Liver (tissue), 9 donors: ENCODE results near the gene PRKN. TPM values are rescaled to one million over a fixed set of nuclear protein-coding genes. Genes with fewer than 3 reads are reported as not detected.

Experiments
- DNase-seq: peaks from one replicate; pipeline ENCODE4 v3.0.0-alpha.2; 2017; ENCODE audit warnings: low spot score
- H3K27ac ChIP-seq, 2 donors: one replicate each; pipeline ENCODE4 v1.7.0; 2013; ENCODE audit warnings: inconsistent platforms in 2 of 2, low read length in 2 of 2, control low read depth in 1 of 2, low read depth in 1 of 2, mild to moderate bottlenecking in 1 of 2
- H3K27me3 ChIP-seq, 4 donors: one replicate each; pipeline versions ENCODE4 v1.6.1 to v1.7.0; 2013; ENCODE audit warnings: low read length in 3 of 4, inconsistent platforms in 1 of 4, mild to moderate bottlenecking in 1 of 4, moderate library complexity in 1 of 4; ENCODE audit not compliant: control insufficient read depth in 4 of 4, insufficient read depth in 4 of 4
- H3K36me3 ChIP-seq, 4 donors: one replicate each; pipeline versions ENCODE4 v1.6.1 to v1.7.0; 2013; ENCODE audit warnings: low read length in 3 of 4, mild to moderate bottlenecking in 3 of 4, low read depth in 1 of 4, moderate library complexity in 1 of 4; ENCODE audit not compliant: control insufficient read depth in 4 of 4, insufficient read depth in 3 of 4
- H3K4me1 ChIP-seq, 4 donors: one replicate each; pipeline versions ENCODE4 v1.6.1 to v1.7.0; 2013; ENCODE audit warnings: low read length in 3 of 4, mild to moderate bottlenecking in 3 of 4, moderate library complexity in 1 of 4; ENCODE audit not compliant: control insufficient read depth in 4 of 4, insufficient read depth in 4 of 4
- H3K4me3 ChIP-seq, 3 donors: one replicate each; pipeline versions ENCODE4 v1.6.1 to v1.7.0; 2013; ENCODE audit warnings: low read length in 3 of 3, control low read depth in 1 of 3, low read depth in 1 of 3, mild to moderate bottlenecking in 1 of 3
- H3K9ac ChIP-seq, 2 donors: one replicate each; pipeline ENCODE4 v1.7.0; 2013; ENCODE audit warnings: low read length in 2 of 2, mild to moderate bottlenecking in 2 of 2, moderate library complexity in 2 of 2, control low read depth in 1 of 2, low read depth in 1 of 2
- H3K9me3 ChIP-seq, 4 donors: one replicate each; pipeline versions ENCODE4 v1.6.1 to v1.7.0; 2013; ENCODE audit warnings: low read length in 3 of 4; ENCODE audit not compliant: control insufficient read depth in 4 of 4
- EGR1 ChIP-seq, 2 donors: IDR thresholded peaks; 2 replicates each; pipeline ENCODE4 v1.6.1; 2016 to 2018; ENCODE audit warnings: antibody characterized with exemption in 2 of 2, low read depth in 2 of 2
- FOXA1 ChIP-seq: IDR thresholded peaks from 2 replicates; pipeline ENCODE4 v1.6.1; 2016; ENCODE audit warnings: antibody characterized with exemption
- FOXA2 ChIP-seq: IDR thresholded peaks from 2 replicates; pipeline ENCODE4 v1.6.1; 2016; ENCODE audit warnings: antibody characterized with exemption
- GABPA ChIP-seq, 2 donors: IDR thresholded peaks in 1 of 2; conservative IDR thresholded peaks in 1 of 2; 2 replicates each; pipeline ENCODE4 v1.6.1; 2016; ENCODE audit warnings: antibody characterized with exemption in 2 of 2, mild to moderate bottlenecking in 1 of 2, moderate library complexity in 1 of 2
- HNF4A ChIP-seq, 2 donors: conservative IDR thresholded peaks; 2 replicates each; pipeline ENCODE4 v1.6.1; 2016; ENCODE audit warnings: antibody characterized with exemption in 2 of 2, mild to moderate bottlenecking in 2 of 2
- HNF4G ChIP-seq: IDR thresholded peaks from 2 replicates; pipeline ENCODE4 v1.6.1; 2016; ENCODE audit warnings: antibody characterized with exemption
- JUND ChIP-seq, 2 donors: IDR thresholded peaks; 2 replicates each; pipeline ENCODE4 v1.6.1; 2016; ENCODE audit warnings: antibody characterized with exemption in 2 of 2
- MAX ChIP-seq: IDR thresholded peaks from 2 replicates; pipeline ENCODE4 v1.6.1; 2016; ENCODE audit warnings: antibody characterized with exemption
- NR2F2 ChIP-seq: IDR thresholded peaks from 2 replicates; pipeline ENCODE4 v1.6.1; 2016; ENCODE audit warnings: antibody characterized with exemption
- RAD21 ChIP-seq, 2 donors: IDR thresholded peaks; 2 replicates each; pipeline ENCODE4 v1.6.1; 2016; ENCODE audit warnings: antibody characterized with exemption in 2 of 2, mild to moderate bottlenecking in 2 of 2
- REST ChIP-seq: IDR thresholded peaks from 2 replicates; pipeline ENCODE4 v1.6.1; 2016; ENCODE audit warnings: antibody characterized with exemption, mild to moderate bottlenecking
- RXRA ChIP-seq, 2 donors: IDR thresholded peaks; 2 replicates each; pipeline ENCODE4 v1.6.1; 2017 to 2018; ENCODE audit warnings: antibody characterized with exemption in 2 of 2, mild to moderate bottlenecking in 1 of 2
- SP1 ChIP-seq: IDR thresholded peaks from 2 replicates; pipeline ENCODE4 v1.6.1; 2018; ENCODE audit warnings: antibody characterized with exemption, mild to moderate bottlenecking
- TAF1 ChIP-seq: conservative IDR thresholded peaks from 2 replicates; pipeline ENCODE4 v1.6.1; 2016; ENCODE audit warnings: antibody characterized with exemption, mild to moderate bottlenecking
- YY1 ChIP-seq: IDR thresholded peaks from 2 replicates; pipeline ENCODE4 v1.6.1; 2016; ENCODE audit warnings: antibody characterized with exemption, mild to moderate bottlenecking
- ZBTB33 ChIP-seq: IDR thresholded peaks from 2 replicates; pipeline ENCODE4 v1.6.1; 2016; ENCODE audit warnings: antibody characterized with exemption
- WGBS: extraction: QIAGEN DNeasy Blood & Tissue Kit; methylation state at CpG from one replicate; pipeline ENCODE4 v1.1.7; 2013; 5-methylcytosine and 5-hydroxymethylcytosine counted together
- polyA plus RNA-seq, 2 donors: library from polyadenylated mRNA; stranded (reverse) in 1 of 2; unstranded in 1 of 2; fragments of 200-250 nt in 1 of 2; fragments of >200 nt in 1 of 2; fragmentation: Nextera tagmentation in 1 of 2; extraction: Ambion mirVana in 1 of 2; gene quantifications; one replicate each; pipeline versions ENCODE4 v1.2.1 to v1.2.3, GENCODE V29; 2013 to 2015
- total RNA-seq, 2 donors: library from RNA; depleted of rRNA; stranded (reverse); fragments of >200 nt; gene quantifications; one replicate each; pipeline ENCODE4 v1.2.3, GENCODE V29; 2014
- TF ChIP-seq, protein P1 (sequence below): fragments of 150-350 bp; IDR thresholded peaks from 2 replicates; pipeline ENCODE4 v1.5.1; 2017; ENCODE audit warnings: improper control_type of control experiment, low read depth, low read length; ENCODE audit not compliant: missing input control
- TF ChIP-seq, protein P2 (sequence below): IDR thresholded peaks from 2 replicates; pipeline ENCODE4 v1.6.1; 2016; ENCODE audit warnings: antibody characterized with exemption
- donor health status: healthy.
- donor health status: healthy.
- donor health status: healthy.
- donor health status: healthy.
- donor health status: healthy.

Gene PRKN
- total and polyA plus RNA-seq, 4 donors = 0.47 to 4.1 (median 3.2) TPM

DNA sequence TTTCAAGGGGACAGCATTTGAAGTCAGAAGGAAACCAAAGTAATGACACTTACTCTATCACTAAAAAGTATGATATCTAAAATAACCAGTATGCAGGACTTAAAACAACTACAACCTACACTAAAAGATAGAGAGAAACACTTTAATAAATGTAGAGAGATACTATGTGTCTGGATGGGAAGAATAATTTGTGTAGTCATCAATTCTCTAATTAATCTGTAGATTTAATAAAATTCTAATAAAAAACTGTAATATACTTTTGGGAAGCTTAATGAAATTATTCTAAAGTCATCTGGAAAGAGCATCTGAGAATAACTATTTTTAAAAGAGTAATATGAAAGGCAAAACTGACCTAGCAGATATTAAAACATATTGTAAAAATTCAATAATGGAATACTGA is 52.1 kb downstream of the PRKN start:
- TF ChIP-seq NR2F2 (no peak), JUND (IDR thresholded peaks at IDR 0.05) (no peak), EGR1 (IDR thresholded peaks at IDR 0.05; ENCODE audit: low read depth in 2 of 2) (no peak), GABPA (IDR thresholded peaks at IDR 0.05 in 1 of 2, conservative IDR thresholded peaks at IDR 0.05 in 1 of 2) (no peak), HNF4G (no peak), SP1 (no peak), REST (no peak), YY1 (no peak), HNF4A (conservative IDR thresholded peaks at IDR 0.05) (no peak), MAX (no peak), RAD21 (IDR thresholded peaks at IDR 0.05) (no peak), RXRA (IDR thresholded peaks at IDR 0.05) (no peak)
- TF ChIP-seq, protein P1, sequence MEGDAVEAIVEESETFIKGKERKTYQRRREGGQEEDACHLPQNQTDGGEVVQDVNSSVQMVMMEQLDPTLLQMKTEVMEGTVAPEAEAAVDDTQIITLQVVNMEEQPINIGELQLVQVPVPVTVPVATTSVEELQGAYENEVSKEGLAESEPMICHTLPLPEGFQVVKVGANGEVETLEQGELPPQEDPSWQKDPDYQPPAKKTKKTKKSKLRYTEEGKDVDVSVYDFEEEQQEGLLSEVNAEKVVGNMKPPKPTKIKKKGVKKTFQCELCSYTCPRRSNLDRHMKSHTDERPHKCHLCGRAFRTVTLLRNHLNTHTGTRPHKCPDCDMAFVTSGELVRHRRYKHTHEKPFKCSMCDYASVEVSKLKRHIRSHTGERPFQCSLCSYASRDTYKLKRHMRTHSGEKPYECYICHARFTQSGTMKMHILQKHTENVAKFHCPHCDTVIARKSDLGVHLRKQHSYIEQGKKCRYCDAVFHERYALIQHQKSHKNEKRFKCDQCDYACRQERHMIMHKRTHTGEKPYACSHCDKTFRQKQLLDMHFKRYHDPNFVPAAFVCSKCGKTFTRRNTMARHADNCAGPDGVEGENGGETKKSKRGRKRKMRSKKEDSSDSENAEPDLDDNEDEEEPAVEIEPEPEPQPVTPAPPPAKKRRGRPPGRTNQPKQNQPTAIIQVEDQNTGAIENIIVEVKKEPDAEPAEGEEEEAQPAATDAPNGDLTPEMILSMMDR = no peak
- TF ChIP-seq, protein P2, sequence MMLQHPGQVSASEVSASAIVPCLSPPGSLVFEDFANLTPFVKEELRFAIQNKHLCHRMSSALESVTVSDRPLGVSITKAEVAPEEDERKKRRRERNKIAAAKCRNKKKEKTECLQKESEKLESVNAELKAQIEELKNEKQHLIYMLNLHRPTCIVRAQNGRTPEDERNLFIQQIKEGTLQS = no peak
- no peaks in the 10 kb centered on the region for H3K9me3 ChIP-seq
- H3K27me3 ChIP-seq = no peaks in the 10 kb centered on the region
- DNase-seq = no peak
- peaks cover 0 to 1% (median under 1%) of the 10 kb centered on the region in 4 donors for H3K4me1 ChIP-seq
- H3K27ac ChIP-seq = no peak overlapping the region
- H3K4me3 ChIP-seq = no peak overlapping the region
- H3K9ac ChIP-seq = no peak overlapping the region
- no peaks in the 10 kb centered on the region for H3K36me3 ChIP-seq

- Histone ChIP-seq H3K36me3 (no peaks in the 10 kb centered on the region), H3K9ac (no peak overlapping the region), H3K27me3 (no peaks in the 10 kb centered on the region), H3K9me3 (no peaks in the 10 kb centered on the region), H3K27ac (no peak overlapping the region), H3K4me3 (peak overlapping the region in 1 of 3 donors; percentile 2), H3K4me1 (peaks cover 0 to 8% (median under 1%) of the 10 kb centered on the region in 4 donors)
- DNase-seq = no peak
- WGBS = 49% methylated on average over 3 of the region's 3 CpGs
- peak; percentile 53 for TF ChIP-seq FOXA2
- TF ChIP-seq FOXA1 = no peak
- peak; percentile 64 to 76 for TF ChIP-seq JUND (IDR thresholded peaks at IDR 0.05)
- TF ChIP-seq GABPA (IDR thresholded peaks at IDR 0.05 in 1 of 2, conservative IDR thresholded peaks at IDR 0.05 in 1 of 2) = no peak
- no peak for TF ChIP-seq NR2F2
- TF ChIP-seq, protein P2 = peak; percentile 50
- TF ChIP-seq SP1 = peak; percentile 72
- peak; percentile 27 to 32 for TF ChIP-seq RAD21 (IDR thresholded peaks at IDR 0.05)
- peak; percentile 74 for TF ChIP-seq ZBTB33
- TF ChIP-seq HNF4A (conservative IDR thresholded peaks at IDR 0.05) = peak; percentile 95 to 96
- peak; percentile 48 to 61 for TF ChIP-seq RXRA (IDR thresholded peaks at IDR 0.05)
- peak; percentile 44 for TF ChIP-seq MAX
- TF ChIP-seq YY1 = peak; percentile 96
- no peak for TF ChIP-seq TAF1
- TF ChIP-seq REST = peak; percentile 59
Observed at GRCh38 chr6:162674452-162674851, 53.1 kb downstream of the PRKN start.
